SK-N-SH treated with all-trans-retinoic acid at 6 μM for 48 hours (cell line): Measurements from ENCODE around the gene SSX2IP.

ENCODE experiments used
- ATAC-seq: fragments of 200-7000 bp; cut with Tn5 transposase; 3 replicates; pipeline ENCODE4 v1.9.1; 2020; ENCODE audit warnings: mild to moderate bottlenecking, moderate library complexity
- ARNTL ChIP-seq: fragments of 450-650 bp; formaldehyde crosslinking; IDR thresholded peaks from 2 replicates; pipeline ENCODE4 v1.5.0; 2020; ENCODE audit warnings: low read depth, mild to moderate bottlenecking, moderate library complexity, borderline replicate concordance
- BACH2 ChIP-seq: fragments of 250-450 bp; sonication (Bioruptor Pico); IDR thresholded peaks from 2 replicates; pipeline ENCODE4 v1.9.0; 2021; ENCODE audit warnings: mild to moderate bottlenecking, borderline replicate concordance
- CSRNP3 ChIP-seq: fragments of 250-450 bp; sonication (Bioruptor Pico); IDR thresholded peaks from 2 replicates; pipeline ENCODE4 v1.5.1; 2021; ENCODE audit warnings: mild to moderate bottlenecking, moderate library complexity
- ESRRG ChIP-seq: fragments of 250-450 bp; sonication (Bioruptor Pico); IDR thresholded peaks from 2 replicates; pipeline ENCODE4 v1.6.1; 2021; ENCODE audit warnings: mild to moderate bottlenecking
- ISL1 ChIP-seq: fragments of 250-450 bp; sonication (Bioruptor Pico); IDR thresholded peaks from 2 replicates; pipeline ENCODE4 v2.1.2; 2022; ENCODE audit warnings: mild to moderate bottlenecking, moderate library complexity
- PATZ1 ChIP-seq: fragments of 250-450 bp; sonication (Bioruptor Pico); IDR thresholded peaks from 2 replicates; pipeline ENCODE4 v1.8.0; 2020; ENCODE audit warnings: mild to moderate bottlenecking, moderate library complexity, borderline replicate concordance
- PPARA ChIP-seq: fragments of 250-450 bp; sonication (Bioruptor Pico); IDR thresholded peaks from 2 replicates; pipeline ENCODE4 v1.5.0; 2020; ENCODE audit warnings: mild to moderate bottlenecking, borderline replicate concordance
- SNAI2 ChIP-seq: fragments of 250-450 bp; sonication (Bioruptor Pico); IDR thresholded peaks from 2 replicates; pipeline ENCODE4 v1.5.0; 2020; ENCODE audit warnings: mild to moderate bottlenecking, moderate library complexity
- TCF4 ChIP-seq: fragments of 250-450 bp; sonication (Bioruptor Pico); IDR thresholded peaks from 2 replicates; pipeline ENCODE4 v1.8.0; 2021; ENCODE audit warnings: mild to moderate bottlenecking, moderate library complexity, borderline replicate concordance
- ZC3H10 ChIP-seq: fragments of 250-450 bp; sonication (Bioruptor Pico); IDR thresholded peaks from 2 replicates; pipeline ENCODE4 v1.5.1; 2021; ENCODE audit warnings: mild to moderate bottlenecking, moderate library complexity
- ZFP3 ChIP-seq: fragments of 250-450 bp; sonication (Bioruptor Pico); IDR thresholded peaks from 2 replicates; pipeline ENCODE4 v1.5.0; 2020; ENCODE audit warnings: mild to moderate bottlenecking, moderate library complexity
- ZFP30 ChIP-seq: fragments of 450-650 bp; formaldehyde crosslinking; IDR thresholded peaks from 2 replicates; pipeline ENCODE4 v1.5.0; 2022; ENCODE audit warnings: mild to moderate bottlenecking, moderate library complexity
- ZNF565 ChIP-seq: fragments of 450-650 bp; formaldehyde crosslinking; conservative IDR thresholded peaks from 2 replicates; pipeline ENCODE4 v1.5.0; 2020; ENCODE audit warnings: low read depth, mild to moderate bottlenecking, moderate library complexity
- ZNF70 ChIP-seq: fragments of 450-650 bp; formaldehyde crosslinking; IDR thresholded peaks from 2 replicates; pipeline ENCODE4 v1.5.0; 2020; ENCODE audit warnings: mild to moderate bottlenecking, moderate library complexity
- ZNF8 ChIP-seq: fragments of 450-650 bp; formaldehyde crosslinking; IDR thresholded peaks from 2 replicates; pipeline ENCODE4 v1.5.0; 2020; ENCODE audit warnings: mild to moderate bottlenecking, moderate library complexity
- TF ChIP-seq, protein P1 (sequence below): fragments of 250-450 bp; sonication (Bioruptor Pico); IDR thresholded peaks from 2 replicates; pipeline ENCODE4 v1.8.0; 2021; ENCODE audit warnings: low read depth, mild to moderate bottlenecking, moderate library complexity, borderline replicate concordance
- TF ChIP-seq, protein P2 (sequence below): fragments of 250-450 bp; sonication (Bioruptor Pico); IDR thresholded peaks from 2 replicates; pipeline ENCODE4 v1.5.1; 2020; ENCODE audit warnings: low read depth, mild to moderate bottlenecking, moderate library complexity
- TF ChIP-seq, protein P3 (sequence below): fragments of 250-450 bp; sonication (Bioruptor Pico); IDR thresholded peaks from 2 replicates; pipeline ENCODE4 v1.5.0; 2020; ENCODE audit warnings: mild to moderate bottlenecking, moderate library complexity

Gene SSX2IP

GRCh38 chr1:84605157-84605556 lies 85.1 kb downstream of the SSX2IP start:
- no peak for TF ChIP-seq ESRRG
- TF ChIP-seq ISL1 (CRISPR knock-in tag) = no peak
- TF ChIP-seq, protein P1, sequence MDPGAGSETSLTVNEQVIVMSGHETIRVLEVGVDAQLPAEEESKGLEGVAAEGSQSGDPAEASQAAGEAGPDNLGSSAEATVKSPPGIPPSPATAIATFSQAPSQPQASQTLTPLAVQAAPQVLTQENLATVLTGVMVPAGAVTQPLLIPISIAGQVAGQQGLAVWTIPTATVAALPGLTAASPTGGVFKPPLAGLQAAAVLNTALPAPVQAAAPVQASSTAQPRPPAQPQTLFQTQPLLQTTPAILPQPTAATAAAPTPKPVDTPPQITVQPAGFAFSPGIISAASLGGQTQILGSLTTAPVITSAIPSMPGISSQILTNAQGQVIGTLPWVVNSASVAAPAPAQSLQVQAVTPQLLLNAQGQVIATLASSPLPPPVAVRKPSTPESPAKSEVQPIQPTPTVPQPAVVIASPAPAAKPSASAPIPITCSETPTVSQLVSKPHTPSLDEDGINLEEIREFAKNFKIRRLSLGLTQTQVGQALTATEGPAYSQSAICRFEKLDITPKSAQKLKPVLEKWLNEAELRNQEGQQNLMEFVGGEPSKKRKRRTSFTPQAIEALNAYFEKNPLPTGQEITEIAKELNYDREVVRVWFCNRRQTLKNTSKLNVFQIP (CRISPR knock-in tag) = no peak
- no peak for TF ChIP-seq SNAI2 (CRISPR knock-in tag)
- no peak for TF ChIP-seq PPARA (CRISPR knock-in tag)
- TF ChIP-seq ZFP3 (CRISPR knock-in tag) = no peak
- no peak for TF ChIP-seq ARNTL
- TF ChIP-seq ZNF8 (CRISPR knock-in tag) = no peak
- TF ChIP-seq, protein P2, sequence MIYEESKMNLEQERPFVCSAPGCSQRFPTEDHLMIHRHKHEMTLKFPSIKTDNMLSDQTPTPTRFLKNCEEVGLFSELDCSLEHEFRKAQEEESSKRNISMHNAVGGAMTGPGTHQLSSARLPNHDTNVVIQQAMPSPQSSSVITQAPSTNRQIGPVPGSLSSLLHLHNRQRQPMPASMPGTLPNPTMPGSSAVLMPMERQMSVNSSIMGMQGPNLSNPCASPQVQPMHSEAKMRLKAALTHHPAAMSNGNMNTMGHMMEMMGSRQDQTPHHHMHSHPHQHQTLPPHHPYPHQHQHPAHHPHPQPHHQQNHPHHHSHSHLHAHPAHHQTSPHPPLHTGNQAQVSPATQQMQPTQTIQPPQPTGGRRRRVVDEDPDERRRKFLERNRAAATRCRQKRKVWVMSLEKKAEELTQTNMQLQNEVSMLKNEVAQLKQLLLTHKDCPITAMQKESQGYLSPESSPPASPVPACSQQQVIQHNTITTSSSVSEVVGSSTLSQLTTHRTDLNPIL (CRISPR knock-in tag) = no peak
- no peak for TF ChIP-seq TCF4 (CRISPR knock-in tag)
- ATAC-seq = no peak

DNA sequence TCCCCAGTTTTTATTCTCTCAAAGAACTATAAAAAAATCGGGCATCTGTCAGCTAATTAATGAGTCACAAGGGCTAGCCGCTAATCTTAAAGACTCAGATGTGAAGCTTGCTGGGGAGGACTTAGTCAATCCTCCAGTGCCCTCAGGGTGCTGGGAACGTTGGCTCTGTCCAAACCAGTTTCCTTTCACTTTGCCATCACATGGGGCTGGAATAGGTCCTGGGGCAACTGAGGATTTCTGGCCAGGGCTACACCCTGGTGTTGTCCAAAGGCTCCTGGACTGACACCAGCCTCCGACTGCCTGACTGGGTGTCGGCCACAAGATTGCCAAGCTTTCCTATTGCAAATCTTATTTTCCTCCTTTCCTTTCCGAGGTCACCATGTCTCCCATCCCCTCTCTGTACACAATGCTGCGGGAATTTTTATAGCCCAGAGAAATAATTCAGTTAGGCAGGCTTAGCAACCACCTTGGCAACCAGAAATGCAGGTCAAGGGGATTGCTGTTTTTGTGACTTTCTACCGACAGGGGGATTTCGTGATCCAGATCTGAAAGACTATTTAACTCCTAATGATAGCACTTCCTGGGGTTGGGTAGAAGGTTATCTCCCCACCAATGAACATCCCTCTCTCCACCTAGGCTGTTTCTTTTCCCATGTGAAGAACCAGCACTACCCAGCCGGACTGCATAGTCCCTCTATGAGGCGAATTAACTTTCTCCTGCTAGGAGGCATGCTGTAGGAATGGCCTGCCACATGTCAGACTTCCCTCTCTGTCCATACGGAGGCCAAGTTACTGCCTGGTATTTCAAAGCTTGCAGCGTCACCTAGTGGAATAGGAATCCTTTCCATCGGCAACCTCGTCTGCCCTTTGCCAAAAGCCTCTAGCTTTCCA lies 86.1 kb downstream of the SSX2IP start:
- TF ChIP-seq BACH2 (CRISPR knock-in tag) (no peak), ZFP3 (CRISPR knock-in tag) (no peak), ESRRG (no peak), ARNTL (no peak), ZNF565 (CRISPR knock-in tag) (no peak), PATZ1 (no peak), ZNF70 (CRISPR knock-in tag) (no peak), ISL1 (CRISPR knock-in tag) (no peak), CSRNP3 (CRISPR knock-in tag) (no peak), ZC3H10 (CRISPR knock-in tag) (no peak), TCF4 (CRISPR knock-in tag) (no peak), SNAI2 (CRISPR knock-in tag) (no peak), ZFP30 (CRISPR knock-in tag) (no peak), ZNF8 (CRISPR knock-in tag) (no peak)
- TF ChIP-seq, protein P3, sequence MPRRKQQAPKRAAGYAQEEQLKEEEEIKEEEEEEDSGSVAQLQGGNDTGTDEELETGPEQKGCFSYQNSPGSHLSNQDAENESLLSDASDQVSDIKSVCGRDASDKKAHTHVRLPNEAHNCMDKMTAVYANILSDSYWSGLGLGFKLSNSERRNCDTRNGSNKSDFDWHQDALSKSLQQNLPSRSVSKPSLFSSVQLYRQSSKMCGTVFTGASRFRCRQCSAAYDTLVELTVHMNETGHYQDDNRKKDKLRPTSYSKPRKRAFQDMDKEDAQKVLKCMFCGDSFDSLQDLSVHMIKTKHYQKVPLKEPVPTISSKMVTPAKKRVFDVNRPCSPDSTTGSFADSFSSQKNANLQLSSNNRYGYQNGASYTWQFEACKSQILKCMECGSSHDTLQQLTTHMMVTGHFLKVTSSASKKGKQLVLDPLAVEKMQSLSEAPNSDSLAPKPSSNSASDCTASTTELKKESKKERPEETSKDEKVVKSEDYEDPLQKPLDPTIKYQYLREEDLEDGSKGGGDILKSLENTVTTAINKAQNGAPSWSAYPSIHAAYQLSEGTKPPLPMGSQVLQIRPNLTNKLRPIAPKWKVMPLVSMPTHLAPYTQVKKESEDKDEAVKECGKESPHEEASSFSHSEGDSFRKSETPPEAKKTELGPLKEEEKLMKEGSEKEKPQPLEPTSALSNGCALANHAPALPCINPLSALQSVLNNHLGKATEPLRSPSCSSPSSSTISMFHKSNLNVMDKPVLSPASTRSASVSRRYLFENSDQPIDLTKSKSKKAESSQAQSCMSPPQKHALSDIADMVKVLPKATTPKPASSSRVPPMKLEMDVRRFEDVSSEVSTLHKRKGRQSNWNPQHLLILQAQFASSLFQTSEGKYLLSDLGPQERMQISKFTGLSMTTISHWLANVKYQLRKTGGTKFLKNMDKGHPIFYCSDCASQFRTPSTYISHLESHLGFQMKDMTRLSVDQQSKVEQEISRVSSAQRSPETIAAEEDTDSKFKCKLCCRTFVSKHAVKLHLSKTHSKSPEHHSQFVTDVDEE (CRISPR knock-in tag) = no peak
- TF ChIP-seq, protein P2 (CRISPR knock-in tag) = no peak
- TF ChIP-seq, all 23 proteins: peak for 0
- ATAC-seq = peak; percentile 67
